ENCODE results near the gene CAST.
"Not testable (repeated sequence)": the region's sequence is repeated elsewhere in the genome, so short reads cannot be mapped to it uniquely, and the experiment has no call there.

CAST gene

DNA sequence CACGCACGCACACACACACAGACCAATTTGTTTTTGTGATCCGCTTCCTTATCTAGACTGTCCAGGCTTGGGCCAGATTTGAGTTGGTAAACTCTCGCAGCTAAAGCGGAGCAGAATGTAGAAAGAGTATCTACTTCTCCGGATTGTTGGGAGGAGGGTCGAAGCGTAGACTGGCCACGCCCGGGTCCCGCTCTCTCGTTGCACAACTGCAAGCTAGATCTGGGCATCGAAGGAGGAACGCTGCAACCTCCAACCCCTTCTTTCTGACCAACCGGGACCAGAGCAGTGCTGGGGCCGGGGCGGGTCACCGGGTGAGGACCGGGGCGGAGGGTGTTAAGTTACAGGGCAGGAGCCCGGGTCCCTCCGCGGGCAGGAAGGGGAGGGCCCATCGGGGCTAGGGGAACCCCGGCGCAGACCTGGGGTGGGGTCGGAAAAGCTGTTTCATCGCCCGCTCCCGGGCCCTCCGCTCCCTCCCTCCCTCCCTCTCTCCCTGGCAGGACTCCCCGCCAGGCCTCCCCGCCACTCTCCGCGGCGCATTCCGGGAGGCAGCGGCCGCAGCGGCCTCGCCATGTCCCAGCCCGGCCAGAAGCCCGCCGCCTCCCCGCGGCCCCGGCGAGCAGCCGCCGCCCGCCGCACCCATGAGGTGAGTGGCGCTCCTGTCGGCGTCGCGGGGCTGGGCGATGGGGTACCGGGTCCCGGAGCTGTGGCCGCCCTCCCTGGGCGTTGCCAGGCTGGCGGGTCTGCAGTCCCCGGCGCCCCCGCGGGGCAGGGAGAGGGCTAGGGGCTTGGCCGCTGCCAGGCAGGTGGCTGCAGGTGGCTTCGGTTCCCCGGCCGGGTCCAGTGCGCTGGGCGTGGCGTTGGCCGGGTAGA, at the start of gene CAST:
TSS of gene CAST (plus strand) at position 522 of the 870 bp plus-strand sequence. CDS start at position 569, 47 bp downstream.
- TF ChIP-seq, protein P1, sequence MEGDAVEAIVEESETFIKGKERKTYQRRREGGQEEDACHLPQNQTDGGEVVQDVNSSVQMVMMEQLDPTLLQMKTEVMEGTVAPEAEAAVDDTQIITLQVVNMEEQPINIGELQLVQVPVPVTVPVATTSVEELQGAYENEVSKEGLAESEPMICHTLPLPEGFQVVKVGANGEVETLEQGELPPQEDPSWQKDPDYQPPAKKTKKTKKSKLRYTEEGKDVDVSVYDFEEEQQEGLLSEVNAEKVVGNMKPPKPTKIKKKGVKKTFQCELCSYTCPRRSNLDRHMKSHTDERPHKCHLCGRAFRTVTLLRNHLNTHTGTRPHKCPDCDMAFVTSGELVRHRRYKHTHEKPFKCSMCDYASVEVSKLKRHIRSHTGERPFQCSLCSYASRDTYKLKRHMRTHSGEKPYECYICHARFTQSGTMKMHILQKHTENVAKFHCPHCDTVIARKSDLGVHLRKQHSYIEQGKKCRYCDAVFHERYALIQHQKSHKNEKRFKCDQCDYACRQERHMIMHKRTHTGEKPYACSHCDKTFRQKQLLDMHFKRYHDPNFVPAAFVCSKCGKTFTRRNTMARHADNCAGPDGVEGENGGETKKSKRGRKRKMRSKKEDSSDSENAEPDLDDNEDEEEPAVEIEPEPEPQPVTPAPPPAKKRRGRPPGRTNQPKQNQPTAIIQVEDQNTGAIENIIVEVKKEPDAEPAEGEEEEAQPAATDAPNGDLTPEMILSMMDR (IDR thresholded peaks at IDR 0.05; ENCODE audit: insufficient read depth, low read depth, low read length, missing control alignments) = no peak
- DNase-seq (ENCODE audit: low read depth) = peak; percentile 69
- H3K4me3 ChIP-seq (ENCODE audit: low read length) = peak within 1 kb of the TSS; percentile 87

DNA sequence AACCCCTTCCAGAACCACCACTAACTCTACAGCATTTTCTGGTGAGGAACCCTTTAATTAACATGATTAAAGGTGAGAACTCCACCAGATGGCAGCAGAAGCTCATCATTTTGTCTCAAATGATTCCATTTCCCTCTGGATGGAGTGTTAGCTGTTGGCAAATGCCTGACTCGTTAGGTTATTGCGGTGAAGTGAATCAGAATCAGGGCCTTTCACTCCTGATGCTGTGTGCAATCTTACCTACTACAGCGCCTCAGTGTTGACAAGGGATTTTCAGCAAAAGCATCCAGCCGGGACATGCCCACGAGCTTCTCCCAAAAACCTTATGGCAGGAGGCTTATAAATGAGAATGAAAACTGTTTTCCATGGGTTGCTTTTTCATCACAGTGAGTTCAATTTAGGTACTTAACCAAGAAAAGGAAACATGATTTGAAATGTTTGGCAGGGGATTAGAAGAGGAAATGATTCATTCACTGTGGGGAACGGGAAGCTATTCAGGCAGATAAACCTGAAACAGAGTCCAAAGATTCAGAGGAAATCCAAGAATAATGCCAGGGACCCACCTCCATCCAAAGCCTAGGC, 48.0 kb upstream of the CAST start:
- peak; percentile 96 for DNase-seq (ENCODE audit: low read depth)
- TF ChIP-seq, protein P1 (IDR thresholded peaks at IDR 0.05; ENCODE audit: insufficient read depth, low read depth, low read length, missing control alignments) = peak; percentile 60
- no peak overlapping the region for H3K4me3 ChIP-seq (ENCODE audit: low read length)

DNA sequence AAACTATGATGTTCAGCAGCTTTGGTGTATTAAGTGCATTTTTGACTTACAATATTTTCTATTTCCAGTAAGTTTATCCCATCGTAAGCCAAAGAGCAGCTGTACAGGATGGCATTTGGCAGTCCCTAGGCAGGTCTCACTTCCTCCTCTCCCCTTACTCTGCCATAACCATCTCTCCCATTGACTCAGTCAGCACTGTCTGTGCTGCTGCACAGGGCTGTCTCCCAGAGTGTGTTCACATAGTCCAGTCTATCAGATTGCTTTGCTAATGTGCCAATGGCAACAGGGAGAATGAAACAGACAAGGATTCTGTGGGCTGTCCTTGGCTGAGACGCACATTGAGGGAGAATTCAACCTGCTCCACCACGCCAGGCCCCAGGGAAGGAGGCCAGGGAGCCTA, 47.0 kb upstream of the CAST start:
- no peak overlapping the region for H3K4me3 ChIP-seq (ENCODE audit: low read length)
- no peak for DNase-seq (ENCODE audit: low read depth)
- TF ChIP-seq, protein P1 (IDR thresholded peaks at IDR 0.05; ENCODE audit: insufficient read depth, low read depth, low read length, missing control alignments) = no peak

GRCh38 chr5:96616801-96617200, 45.4 kb upstream of the CAST start:
- no peak overlapping the region for H3K4me3 ChIP-seq (ENCODE audit: low read length)
- peak; percentile 87 for DNase-seq (ENCODE audit: low read depth)
- TF ChIP-seq, protein P1 (IDR thresholded peaks at IDR 0.05; ENCODE audit: insufficient read depth, low read depth, low read length, missing control alignments) = no peak

GRCh38 chr5:96618311-96619016, 43.7 kb upstream of the CAST start:
- not testable (repeated sequence) for DNase-seq (ENCODE audit: low read depth); H3K4me3 ChIP-seq (ENCODE audit: low read length)

DNA sequence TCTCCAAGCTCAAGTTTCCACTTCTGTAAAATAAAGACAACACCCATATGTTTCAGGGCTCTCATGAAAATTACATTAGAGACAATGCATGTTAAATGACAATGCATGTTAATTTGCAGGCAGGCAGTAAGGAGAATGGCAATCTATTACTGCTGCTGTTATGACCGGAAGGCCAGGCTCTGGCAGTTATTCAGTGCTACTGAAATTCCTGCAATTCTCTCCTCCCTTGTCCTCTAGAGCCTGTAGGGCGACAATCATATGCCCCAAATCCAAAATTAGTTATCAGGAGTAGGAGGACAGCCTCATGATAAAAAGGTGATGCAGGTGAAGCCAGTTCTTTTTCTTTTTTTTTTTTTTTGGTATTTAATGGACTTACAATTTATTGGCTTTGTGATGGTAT, 42.2 kb upstream of the CAST start:
- TF ChIP-seq, protein P1 (IDR thresholded peaks at IDR 0.05; ENCODE audit: insufficient read depth, low read depth, low read length, missing control alignments) = no peak
- DNase-seq (ENCODE audit: low read depth) = no peak
- no peak overlapping the region for H3K4me3 ChIP-seq (ENCODE audit: low read length)

DNA sequence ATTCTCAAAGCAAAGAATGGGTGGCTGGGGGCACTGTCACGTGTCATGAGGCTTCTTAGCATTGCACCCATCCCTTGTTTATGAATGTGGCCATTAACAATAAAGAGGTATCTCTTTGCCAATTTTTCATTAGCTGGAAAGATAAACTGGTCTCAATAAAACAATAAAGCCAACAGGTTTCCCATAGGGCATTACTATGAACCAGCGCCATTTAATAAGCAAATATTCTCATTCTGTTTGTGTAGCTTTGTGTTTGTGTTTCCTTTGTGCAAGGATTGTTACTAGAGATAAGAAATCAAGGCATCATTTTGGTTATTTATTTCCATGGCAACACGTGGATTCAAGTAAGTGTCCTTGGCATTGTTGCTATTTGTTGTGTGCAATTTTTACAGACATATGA, 37.6 kb upstream of the CAST start:
- no peak for DNase-seq (ENCODE audit: low read depth)
- TF ChIP-seq, protein P1 (IDR thresholded peaks at IDR 0.05; ENCODE audit: insufficient read depth, low read depth, low read length, missing control alignments) = no peak
- no peak overlapping the region for H3K4me3 ChIP-seq (ENCODE audit: low read length)
